Astrocyte (in vitro differentiated cells and primary cell): Measurements from ENCODE around the gene CELF6. TPM values are rescaled to one million over a fixed set of nuclear protein-coding genes. Genes with fewer than 3 reads are reported as not detected.

Experiments used
- DNase-seq: peaks from one replicate; pipeline ENCODE4 v3.0.0-alpha.2; 2010; ENCODE audit warnings: low read depth
- FAIRE-seq: peaks from 2 replicates; lab custom pipeline; 2011; peaks lifted over from hg19 to GRCh38; lab: Jason Lieb, UNC
- H2AFZ ChIP-seq: 2 replicates; pipeline ENCODE4 v1.6.0; 2012; ENCODE audit warnings: low read depth, low read length, inconsistent platforms
- H3K27ac ChIP-seq: 2 replicates; pipeline ENCODE4 v1.5.1; 2011; ENCODE audit warnings: low read depth, low read length, inconsistent platforms
- H3K27me3 ChIP-seq: 2 replicates; pipeline ENCODE4 v1.6.0; 2011; ENCODE audit warnings: low read length, inconsistent platforms; ENCODE audit not compliant: insufficient read depth
- H3K36me3 ChIP-seq: 2 replicates; pipeline ENCODE4 v1.5.1; 2011; ENCODE audit warnings: low read length, inconsistent platforms; ENCODE audit not compliant: insufficient read depth
- H3K4me1 ChIP-seq: 2 replicates; pipeline ENCODE4 v1.5.1; 2011; ENCODE audit warnings: low read length, inconsistent platforms; ENCODE audit not compliant: insufficient read depth
- H3K4me2 ChIP-seq: 2 replicates; pipeline ENCODE4 v1.6.0; 2012; ENCODE audit warnings: low read length, inconsistent platforms
- H3K4me3 ChIP-seq: 2 replicates; pipeline ENCODE4 v1.5.1; 2011; ENCODE audit warnings: low read depth, mild to moderate bottlenecking, low read length, inconsistent platforms; ENCODE audit not compliant: insufficient read depth
- H3K79me2 ChIP-seq: 2 replicates; pipeline ENCODE4 v1.6.0; 2012; ENCODE audit warnings: mild to moderate bottlenecking, low read length, inconsistent platforms; ENCODE audit not compliant: insufficient read depth
- H3K9ac ChIP-seq: 2 replicates; pipeline ENCODE4 v1.6.0; 2012; ENCODE audit warnings: mild to moderate bottlenecking, low read length, inconsistent platforms
- H3K9me3 ChIP-seq: 2 replicates; pipeline ENCODE4 v1.5.1; 2012; ENCODE audit warnings: low read depth, mild to moderate bottlenecking, low read length, inconsistent platforms; ENCODE audit not compliant: insufficient read depth
- H4K20me1 ChIP-seq: 2 replicates; pipeline ENCODE4 v1.6.0; 2012; ENCODE audit warnings: low read length, inconsistent platforms; ENCODE audit not compliant: insufficient read depth
- H3K27ac Mint-ChIP-seq: one replicate; pipeline ENCODE4 v1.8.0; 2021; ENCODE audit warnings: mild to moderate bottlenecking, mixed read lengths; ENCODE audit not compliant: unreplicated experiment
- H3K27me3 Mint-ChIP-seq: one replicate; pipeline ENCODE4 v1.8.0; 2021; ENCODE audit warnings: low read depth, mixed read lengths; ENCODE audit not compliant: unreplicated experiment
- H3K36me3 Mint-ChIP-seq: one replicate; pipeline ENCODE4 v1.8.0; 2021; ENCODE audit warnings: low read depth, mixed read lengths; ENCODE audit not compliant: unreplicated experiment
- H3K4me1 Mint-ChIP-seq: one replicate; pipeline ENCODE4 v1.8.0; 2021; ENCODE audit warnings: low read depth, mixed read lengths; ENCODE audit not compliant: unreplicated experiment
- H3K4me3 Mint-ChIP-seq: one replicate; pipeline ENCODE4 v1.8.0; 2021; ENCODE audit warnings: mild to moderate bottlenecking, moderate library complexity, mixed read lengths; ENCODE audit not compliant: unreplicated experiment
- H3K9me3 Mint-ChIP-seq: one replicate; pipeline ENCODE4 v1.8.0; 2021; ENCODE audit warnings: mild to moderate bottlenecking, mixed read lengths; ENCODE audit not compliant: unreplicated experiment
- CTCF ChIP-seq: IDR thresholded peaks from 2 replicates; pipeline ENCODE4 v1.5.1; 2011; ENCODE audit warnings: low read depth, mild to moderate bottlenecking, inconsistent platforms, low read length, moderate library complexity; ENCODE audit not compliant: insufficient read depth
- EZH2 ChIP-seq: IDR thresholded peaks from 2 replicates; pipeline ENCODE4 v1.6.1; 2012; ENCODE audit warnings: mild to moderate bottlenecking, low read length, inconsistent platforms; ENCODE audit not compliant: insufficient read depth
- total RNA-seq: library from RNA; stranded (reverse); gene quantifications from 2 replicates; pipeline ENCODE4 v1.2.1, GENCODE V29; 2021

Gene CELF6
- total RNA-seq, 1 donor from 2014 or later = not detected

DNA sequence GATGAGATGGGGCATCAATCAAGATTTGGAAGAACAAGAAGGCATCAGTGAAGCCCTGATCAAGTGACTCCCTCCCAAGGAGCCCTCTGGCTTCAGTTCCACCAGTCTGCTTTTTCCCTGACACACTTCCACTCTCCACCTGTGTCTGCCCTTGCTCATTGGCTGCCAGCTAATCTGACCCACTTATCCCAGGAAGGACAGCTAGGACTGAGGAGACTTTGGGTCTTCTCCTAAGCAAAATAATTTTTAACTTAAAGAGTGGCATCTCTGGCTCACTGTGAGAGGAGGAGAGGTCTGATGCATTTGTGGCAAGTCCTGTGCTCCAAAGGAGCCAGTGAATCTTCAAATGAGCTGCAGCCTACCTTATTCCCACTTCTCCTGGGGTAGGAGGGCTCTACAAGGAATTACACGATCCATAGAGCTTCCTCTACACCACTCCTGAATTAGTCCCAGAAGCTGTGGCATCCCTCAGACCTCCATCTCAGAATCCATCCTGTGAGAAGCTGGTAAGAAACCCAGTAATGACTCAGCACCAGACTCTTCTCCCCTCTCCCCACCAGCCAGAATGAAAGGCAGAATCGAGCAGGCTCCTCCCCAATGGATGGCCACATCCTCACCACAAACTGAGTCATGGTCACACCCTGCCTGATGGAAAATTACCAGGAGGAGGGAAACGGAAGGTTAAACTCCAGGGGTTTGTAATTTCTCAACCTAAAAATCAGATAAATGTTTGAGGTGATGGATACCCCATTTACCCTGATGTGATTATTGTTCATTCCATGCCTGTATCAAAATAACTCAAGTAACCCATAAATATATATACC is 82.7 kb downstream of the CELF6 start:
- peak overlapping the region; percentile 81 for H3K9ac ChIP-seq
- Mint-ChIP-seq H3K4me1 (peaks cover 40% of the 10 kb centered on the region), H3K4me3 (peak overlapping the region; percentile 82), H3K36me3 (peaks cover 25% of the 10 kb centered on the region), H3K9me3 (no peaks in the 10 kb centered on the region), H3K27me3 (no peaks in the 10 kb centered on the region), H3K27ac (peak overlapping the region; percentile 100)
- FAIRE-seq = peak; percentile 90
- peaks cover 21% of the 10 kb centered on the region for H3K36me3 ChIP-seq
- H4K20me1 ChIP-seq = no peaks in the 10 kb centered on the region
- H3K79me2 ChIP-seq = peaks cover 17% of the 10 kb centered on the region
- peak; percentile 97 for DNase-seq
- no peaks in the 10 kb centered on the region for H3K27me3 ChIP-seq
- H3K4me3 ChIP-seq = peak overlapping the region; percentile 56
- H2AFZ ChIP-seq = no peak overlapping the region
- peaks cover 27% of the 10 kb centered on the region for H3K4me1 ChIP-seq
- no peaks in the 10 kb centered on the region for H3K9me3 ChIP-seq
- peak overlapping the region; percentile 98 for H3K27ac ChIP-seq
- peak overlapping the region; percentile 81 for H3K4me2 ChIP-seq
- TF ChIP-seq EZH2 = no peak
- no peak for TF ChIP-seq CTCF

DNA sequence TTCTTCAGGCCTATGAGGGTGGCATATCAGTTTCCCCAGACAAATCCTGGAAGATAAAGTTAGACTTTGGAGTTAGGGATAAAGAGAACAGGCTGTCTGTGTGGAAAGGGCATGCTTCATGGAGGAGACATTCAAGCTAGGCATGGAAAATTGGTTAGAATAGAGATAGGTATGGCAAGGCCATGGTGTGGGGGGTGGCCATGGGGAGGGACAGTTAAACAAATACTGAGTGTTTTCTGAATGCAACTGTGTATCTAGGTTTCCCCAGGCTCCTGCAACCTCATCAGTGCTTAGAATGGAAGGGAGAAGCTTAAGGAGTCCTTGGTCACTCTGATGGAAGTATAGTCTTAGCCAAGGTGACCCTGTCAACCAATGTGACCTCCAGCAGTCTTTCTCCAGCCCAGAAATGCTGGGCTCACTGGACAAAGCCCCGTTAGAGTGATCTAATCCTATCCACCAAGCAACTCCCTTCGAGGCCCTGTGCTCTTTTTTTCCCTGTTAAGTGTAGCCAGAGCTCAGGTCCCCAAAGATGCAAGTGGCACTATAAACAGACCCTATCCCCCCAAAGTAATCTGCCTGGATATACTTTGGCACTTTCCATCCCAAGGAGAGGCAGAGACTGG is 83.5 kb downstream of the CELF6 start:
- no peak for FAIRE-seq
- Mint-ChIP-seq H3K4me3 (peak overlapping the region; percentile 82), H3K9me3 (no peaks in the 10 kb centered on the region), H3K4me1 (peaks cover 44% of the 10 kb centered on the region), H3K27me3 (no peaks in the 10 kb centered on the region), H3K27ac (peak overlapping the region; percentile 100), H3K36me3 (peaks cover 19% of the 10 kb centered on the region)
- peaks cover 31% of the 10 kb centered on the region for H3K4me1 ChIP-seq
- no peak for DNase-seq
- H2AFZ ChIP-seq = no peak overlapping the region
- no peaks in the 10 kb centered on the region for H4K20me1 ChIP-seq
- no peaks in the 10 kb centered on the region for H3K27me3 ChIP-seq
- peaks cover 16% of the 10 kb centered on the region for H3K36me3 ChIP-seq
- H3K27ac ChIP-seq = peak overlapping the region; percentile 98
- peak overlapping the region; percentile 56 for H3K4me3 ChIP-seq
- H3K4me2 ChIP-seq = peak overlapping the region; percentile 81
- TF ChIP-seq EZH2 (no peak), CTCF (no peak)
- H3K79me2 ChIP-seq = peaks cover 20% of the 10 kb centered on the region
- peak overlapping the region; percentile 81 for H3K9ac ChIP-seq
- no peaks in the 10 kb centered on the region for H3K9me3 ChIP-seq
